ENCODE data around the gene SRP14. TPM values are rescaled to one million over a fixed set of nuclear protein-coding genes. Genes with fewer than 3 reads are reported as not detected.

SRP14 gene
- total and polyA plus RNA-seq, 12 donors: 173 to 989 (median 333) TPM

DNA sequence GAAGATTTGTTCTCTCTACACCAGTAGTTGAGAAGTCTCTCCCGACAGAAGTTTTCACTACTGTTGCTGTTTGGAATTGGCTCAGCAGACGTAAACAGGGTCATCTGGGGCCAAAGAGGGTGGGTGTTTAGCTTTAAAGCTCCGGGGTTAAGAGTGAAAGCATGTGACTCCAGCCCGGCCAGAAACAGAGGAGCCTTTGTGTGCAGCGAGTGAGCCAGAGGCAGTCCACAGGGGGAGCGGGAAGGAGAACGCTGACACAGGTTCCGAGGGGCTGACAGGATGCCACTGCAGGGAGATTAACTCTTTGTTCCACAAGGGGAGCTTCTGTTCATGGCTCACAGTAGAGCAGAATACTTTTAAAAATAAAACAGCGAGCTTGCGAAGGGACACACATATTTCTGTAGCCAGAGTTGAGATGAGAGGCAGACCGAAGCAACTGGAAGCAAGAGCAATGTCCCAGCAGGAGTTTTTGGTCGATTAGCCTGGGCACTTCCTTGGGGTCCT is 42.8 kb upstream of the SRP14 start:
- no peaks in the 10 kb centered on the region for H3K9me3 ChIP-seq (replicated peaks in 1 of 3)
- no peaks in the 10 kb centered on the region for H3K36me3 ChIP-seq (replicated peaks in 1 of 2)
- peak in 1 of 2 donors; percentile 73 for TF ChIP-seq POLR2A (IDR thresholded peaks at IDR 0.05)
- TF ChIP-seq, protein P1, sequence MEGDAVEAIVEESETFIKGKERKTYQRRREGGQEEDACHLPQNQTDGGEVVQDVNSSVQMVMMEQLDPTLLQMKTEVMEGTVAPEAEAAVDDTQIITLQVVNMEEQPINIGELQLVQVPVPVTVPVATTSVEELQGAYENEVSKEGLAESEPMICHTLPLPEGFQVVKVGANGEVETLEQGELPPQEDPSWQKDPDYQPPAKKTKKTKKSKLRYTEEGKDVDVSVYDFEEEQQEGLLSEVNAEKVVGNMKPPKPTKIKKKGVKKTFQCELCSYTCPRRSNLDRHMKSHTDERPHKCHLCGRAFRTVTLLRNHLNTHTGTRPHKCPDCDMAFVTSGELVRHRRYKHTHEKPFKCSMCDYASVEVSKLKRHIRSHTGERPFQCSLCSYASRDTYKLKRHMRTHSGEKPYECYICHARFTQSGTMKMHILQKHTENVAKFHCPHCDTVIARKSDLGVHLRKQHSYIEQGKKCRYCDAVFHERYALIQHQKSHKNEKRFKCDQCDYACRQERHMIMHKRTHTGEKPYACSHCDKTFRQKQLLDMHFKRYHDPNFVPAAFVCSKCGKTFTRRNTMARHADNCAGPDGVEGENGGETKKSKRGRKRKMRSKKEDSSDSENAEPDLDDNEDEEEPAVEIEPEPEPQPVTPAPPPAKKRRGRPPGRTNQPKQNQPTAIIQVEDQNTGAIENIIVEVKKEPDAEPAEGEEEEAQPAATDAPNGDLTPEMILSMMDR (IDR thresholded peaks at IDR 0.05): no peak
- H3K4me1 ChIP-seq (replicated peaks in 1 of 2): peaks cover 8 to 9% of the 10 kb centered on the region in 2 donors
- DNase-seq: peak in 6 of 7 donors; percentile 65 to 86 (median 75)
- H3K4me3 ChIP-seq: peak overlapping the region in 2 of 4 donors; percentile 2 to 48
- intact Hi-C loops (cut with DNase I): no loop called here
- WGBS, 4 donors: 3 to 11% (median 8%) methylated on average over 12 of the region's 12 CpGs
- peak overlapping the region in 4 of 5 donors; percentile 54 to 73 (median 66) for H3K27ac ChIP-seq
- H3K27me3 ChIP-seq: no peaks in the 10 kb centered on the region

DNA sequence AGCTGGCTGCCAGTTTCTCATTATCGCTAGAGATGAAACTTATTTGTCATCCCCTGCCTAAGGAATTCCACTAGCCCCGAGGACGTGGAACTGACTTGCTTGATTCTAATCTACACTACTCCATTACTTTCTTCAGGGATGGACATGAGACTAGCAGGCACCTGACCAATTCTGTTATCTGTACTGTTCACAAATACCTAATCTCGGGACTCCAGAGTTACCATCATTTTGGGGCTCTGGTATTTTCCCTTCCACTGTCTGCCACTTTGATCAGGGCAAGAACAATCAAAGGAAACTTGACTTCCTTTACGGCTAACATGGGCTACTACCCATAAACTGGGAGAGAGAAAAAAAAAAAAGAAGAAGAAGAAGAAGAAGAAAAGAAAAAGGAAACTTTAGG is 41.9 kb upstream of the SRP14 start:
- no peaks in the 10 kb centered on the region for H3K9me3 ChIP-seq (replicated peaks in 1 of 3)
- H3K27ac ChIP-seq: peak overlapping the region in 4 of 5 donors; percentile 18 to 73 (median 58)
- no peaks in the 10 kb centered on the region for H3K36me3 ChIP-seq (replicated peaks in 1 of 2)
- H3K4me1 ChIP-seq (replicated peaks in 1 of 2): peaks cover 8 to 9% of the 10 kb centered on the region in 2 donors
- WGBS, 4 donors: 63 to 73% (median 67%) methylated on average over 5 of the region's 5 CpGs
- intact Hi-C loops (cut with DNase I): no loop called here
- TF ChIP-seq, protein P1 (IDR thresholded peaks at IDR 0.05): no peak
- TF ChIP-seq POLR2A (IDR thresholded peaks at IDR 0.05): no peak
- no peak overlapping the region for H3K4me3 ChIP-seq
- H3K27me3 ChIP-seq: no peaks in the 10 kb centered on the region
- peak in 1 of 7 donors; percentile 8 for DNase-seq

DNA sequence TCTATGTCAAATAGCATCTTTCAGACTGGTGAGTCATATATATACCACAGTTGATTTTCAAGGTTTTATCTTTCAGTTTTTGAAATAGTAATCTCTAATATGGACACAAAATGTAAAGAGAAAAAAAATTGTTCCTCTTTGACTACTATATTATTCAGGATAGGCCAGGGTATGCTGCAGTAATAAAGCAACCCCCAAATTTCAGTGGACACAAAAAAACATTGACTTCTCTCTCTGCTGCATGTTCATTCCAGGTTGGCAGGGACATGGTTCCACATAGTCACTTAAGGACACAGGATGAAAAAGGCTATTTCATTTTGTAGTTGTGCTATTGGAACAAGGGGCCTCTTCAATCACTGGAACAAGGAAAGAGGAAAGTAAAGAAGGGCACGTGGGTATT is 41.1 kb upstream of the SRP14 start:
- Histone ChIP-seq H3K4me1 (replicated peaks in 1 of 2) (peaks cover 8 to 9% of the 10 kb centered on the region in 2 donors), H3K27ac (no peak overlapping the region), H3K4me3 (no peak overlapping the region), H3K27me3 (no peaks in the 10 kb centered on the region), H3K36me3 (replicated peaks in 1 of 2) (no peaks in the 10 kb centered on the region), H3K9me3 (replicated peaks in 1 of 3) (no peaks in the 10 kb centered on the region)
- DNase-seq: no peak
- intact Hi-C loops (cut with DNase I): no loop called here
- no peak for TF ChIP-seq POLR2A (IDR thresholded peaks at IDR 0.05)
- TF ChIP-seq, protein P1 (IDR thresholded peaks at IDR 0.05): no peak
- WGBS, 4 donors: 68 to 76% (median 71%) methylated on average over 1 of the region's 1 CpG

DNA sequence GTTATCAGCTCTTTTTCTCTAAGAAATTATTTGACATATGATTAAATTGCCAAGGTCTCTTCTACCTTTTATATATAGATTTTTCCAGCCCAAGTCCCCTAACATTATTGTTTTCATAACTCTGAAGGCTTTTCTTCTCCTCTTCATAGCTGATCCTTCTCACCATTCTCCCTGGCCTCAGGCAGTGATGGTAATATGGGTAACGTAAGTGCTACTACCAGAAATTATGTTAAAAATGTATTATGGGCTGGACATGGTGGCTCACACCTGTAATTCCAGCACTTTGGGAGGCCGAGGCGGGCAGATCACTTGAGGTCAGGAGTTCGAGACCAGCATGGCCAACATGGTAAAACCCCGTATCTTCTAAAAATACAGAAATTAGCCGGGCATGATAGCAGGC is 40.5 kb upstream of the SRP14 start:
- intact Hi-C loops (cut with DNase I): no loop called here
- no peaks in the 10 kb centered on the region for H3K27me3 ChIP-seq
- TF ChIP-seq POLR2A (IDR thresholded peaks at IDR 0.05): no peak
- TF ChIP-seq, protein P1 (IDR thresholded peaks at IDR 0.05): no peak
- no peak for DNase-seq
- WGBS, 4 donors: 93 to 95% (median 94%) methylated on average over 5 to 6 of the region's 6 CpGs
- H3K4me3 ChIP-seq: no peak overlapping the region
- H3K27ac ChIP-seq: no peak overlapping the region
- no peaks in the 10 kb centered on the region for H3K36me3 ChIP-seq (replicated peaks in 1 of 2)
- H3K9me3 ChIP-seq (replicated peaks in 1 of 3): no peaks in the 10 kb centered on the region
- H3K4me1 ChIP-seq (replicated peaks in 1 of 2): peaks cover 8 to 9% of the 10 kb centered on the region in 2 donors

Measured in adrenal gland (tissue), 12 donors.